GM19395 (cell line): ENCODE results near the gene PSD4.

Experiments
- ATAC-seq: cut with Tn5 transposase; IDR thresholded peaks from one replicate; pipeline ENCODE4 v1.9.1; 2021; ENCODE audit warnings: mild to moderate bottlenecking, moderate library complexity; ENCODE audit not compliant: unreplicated experiment

The PSD4 gene

GRCh38 chr2:113173542-113174375 is at the start of gene PSD4:
PSD4 (plus strand) TSS chr2:113173971; CDS start chr2:113182457, 8,486 bp downstream.
- ATAC-seq: peak; percentile 85

- ATAC-seq: peak; percentile 63
Observed at GRCh38 chr2:113124181-113124961, 49.4 kb upstream of the PSD4 start.

GRCh38 chr2:113124984-113125855 is 48.6 kb upstream of the PSD4 start:
- no peak for ATAC-seq

- no peak for ATAC-seq
Observed at GRCh38 chr2:113126845-113127645, 46.7 kb upstream of the PSD4 start, which contains the start of gene IL1RN. IL1RN (plus strand) TSS chr2:113127598; CDS start chr2:113127625, 27 bp downstream.

GRCh38 chr2:113127646-113128570 is 45.9 kb upstream of the PSD4 start:
- no peak for ATAC-seq

GRCh38 chr2:113129519-113130078 is 44.2 kb upstream of the PSD4 start:
- no peak for ATAC-seq

- no peak for ATAC-seq
Observed at GRCh38 chr2:113131352-113132185, 42.2 kb upstream of the PSD4 start.

GRCh38 chr2:113132414-113133021 is 41.3 kb upstream of the PSD4 start:
- ATAC-seq: no peak

- ATAC-seq: no peak
Observed at GRCh38 chr2:113133704-113134598, 39.8 kb upstream of the PSD4 start.

- ATAC-seq: no peak
Observed at GRCh38 chr2:113134717-113135116, 39.1 kb upstream of the PSD4 start.

- no peak for ATAC-seq
Observed at GRCh38 chr2:113135317-113135716, 38.5 kb upstream of the PSD4 start.

GRCh38 chr2:113136828-113137775 is 36.7 kb upstream of the PSD4 start:
- no peak for ATAC-seq

- ATAC-seq: no peak
Observed at GRCh38 chr2:113137827-113138226, 35.9 kb upstream of the PSD4 start.

- ATAC-seq: peak; percentile 71
Observed at GRCh38 chr2:113138428-113139322, 35.1 kb upstream of the PSD4 start.
